Chondrocyte (in vitro differentiated cells): ENCODE measurements around the gene IQGAP1. TPM values are rescaled to one million over a fixed set of nuclear protein-coding genes. Genes with fewer than 3 reads are reported as not detected.

ENCODE experiments used
- DNase-seq: peaks from one replicate; pipeline ENCODE4 v3.0.0; 2021; ENCODE audit warnings: mixed read lengths, low spot score
- H3K27ac Mint-ChIP-seq: one replicate; pipeline ENCODE4 v1.8.0; 2021; ENCODE audit warnings: mild to moderate bottlenecking, moderate library complexity, mixed read lengths; ENCODE audit not compliant: unreplicated experiment
- H3K27me3 Mint-ChIP-seq: 2 replicates; pipeline ENCODE4 v1.8.0; 2021; ENCODE audit warnings: low read depth, mixed read lengths
- H3K36me3 Mint-ChIP-seq: 2 replicates; pipeline ENCODE4 v1.8.0; 2021; ENCODE audit warnings: low read depth, mixed read lengths
- H3K4me1 Mint-ChIP-seq: 2 replicates; pipeline ENCODE4 v1.8.0; 2021; ENCODE audit warnings: low read depth, mild to moderate bottlenecking, mixed read lengths
- H3K4me3 Mint-ChIP-seq: one replicate; pipeline ENCODE4 v1.8.0; 2021; ENCODE audit warnings: mild to moderate bottlenecking, moderate library complexity, mixed read lengths; ENCODE audit not compliant: unreplicated experiment
- H3K9me3 Mint-ChIP-seq: 2 replicates; pipeline ENCODE4 v1.8.0; 2021; ENCODE audit warnings: low read depth, mixed read lengths
- CTCF ChIP-seq: fragments of 200-600 bp; sonication (generic); IDR thresholded peaks from 2 replicates; pipeline ENCODE4 v1.5.0; 2021; ENCODE audit warnings: antibody characterized with exemption, mild to moderate bottlenecking, moderate library complexity
- total RNA-seq: library from RNA; stranded (reverse); gene quantifications from 3 replicates; pipeline ENCODE4 v1.2.1, GENCODE V29; 2021

Gene IQGAP1
- total RNA-seq, 1 donor from 2014 or later, result 209 TPM

GRCh38 chr15:90422043-90422442, 34.0 kb downstream of the IQGAP1 start:
- no peaks in the 10 kb centered on the region for H3K27me3 Mint-ChIP-seq
- TF ChIP-seq CTCF, result no peak
- H3K36me3 Mint-ChIP-seq, result peaks cover 2% of the 10 kb centered on the region
- no peak overlapping the region for H3K4me3 Mint-ChIP-seq
- H3K4me1 Mint-ChIP-seq, result peaks cover 72% of the 10 kb centered on the region
- no peak for DNase-seq
- H3K27ac Mint-ChIP-seq, result peak overlapping the region; percentile 54
- H3K9me3 Mint-ChIP-seq, result peaks cover 3% of the 10 kb centered on the region

GRCh38 chr15:90422936-90423335, 34.9 kb downstream of the IQGAP1 start:
- DNase-seq, result no peak
- Mint-ChIP-seq H3K4me1 (peaks cover 69% of the 10 kb centered on the region), H3K4me3 (no peak overlapping the region), H3K36me3 (peaks cover 3% of the 10 kb centered on the region), H3K27me3 (no peaks in the 10 kb centered on the region), H3K9me3 (peaks cover under 1% of the 10 kb centered on the region), H3K27ac (peak overlapping the region; percentile 36)
- TF ChIP-seq CTCF, result no peak

GRCh38 chr15:90423801-90424319, 35.8 kb downstream of the IQGAP1 start:
- no peaks in the 10 kb centered on the region for H3K27me3 Mint-ChIP-seq
- peaks cover 3% of the 10 kb centered on the region for H3K36me3 Mint-ChIP-seq
- no peak for DNase-seq
- no peaks in the 10 kb centered on the region for H3K9me3 Mint-ChIP-seq
- peaks cover 62% of the 10 kb centered on the region for H3K4me1 Mint-ChIP-seq
- H3K4me3 Mint-ChIP-seq, result no peak overlapping the region
- no peak overlapping the region for H3K27ac Mint-ChIP-seq
- no peak for TF ChIP-seq CTCF

- no peak for TF ChIP-seq CTCF
- Mint-ChIP-seq H3K27ac (peak overlapping the region; percentile 84), H3K4me3 (no peak overlapping the region), H3K4me1 (peaks cover 42% of the 10 kb centered on the region), H3K9me3 (no peaks in the 10 kb centered on the region), H3K36me3 (peaks cover 11% of the 10 kb centered on the region), H3K27me3 (no peaks in the 10 kb centered on the region)
- no peak for DNase-seq
These were observed 37.8 kb downstream of the IQGAP1 start for GRCh38 chr15:90425726-90426346.

- no peak for TF ChIP-seq CTCF
- no peaks in the 10 kb centered on the region for H3K9me3 Mint-ChIP-seq
- H3K36me3 Mint-ChIP-seq, result peaks cover 11% of the 10 kb centered on the region
- no peaks in the 10 kb centered on the region for H3K27me3 Mint-ChIP-seq
- DNase-seq, result no peak
- peaks cover 37% of the 10 kb centered on the region for H3K4me1 Mint-ChIP-seq
- H3K27ac Mint-ChIP-seq, result no peak overlapping the region
- H3K4me3 Mint-ChIP-seq, result no peak overlapping the region
These were observed 39.1 kb downstream of the IQGAP1 start for GRCh38 chr15:90427185-90427584.
